SK-N-SH treated with all-trans-retinoic acid at 6 μM for 48 hours (cell line): ENCODE measurements around the gene CDK5.

ENCODE experiments used
- ATAC-seq: fragments of 200-7000 bp; cut with Tn5 transposase; 3 replicates; pipeline ENCODE4 v1.9.1; 2020; ENCODE audit warnings: mild to moderate bottlenecking, moderate library complexity
- ARNTL ChIP-seq: fragments of 450-650 bp; formaldehyde crosslinking; IDR thresholded peaks from 2 replicates; pipeline ENCODE4 v1.5.0; 2020; ENCODE audit warnings: low read depth, mild to moderate bottlenecking, moderate library complexity, borderline replicate concordance
- BACH2 ChIP-seq: fragments of 250-450 bp; sonication (Bioruptor Pico); IDR thresholded peaks from 2 replicates; pipeline ENCODE4 v1.9.0; 2021; ENCODE audit warnings: mild to moderate bottlenecking, borderline replicate concordance
- ESRRG ChIP-seq: fragments of 250-450 bp; sonication (Bioruptor Pico); IDR thresholded peaks from 2 replicates; pipeline ENCODE4 v1.6.1; 2021; ENCODE audit warnings: mild to moderate bottlenecking
- GLIS3 ChIP-seq: fragments of 250-450 bp; sonication (Bioruptor Pico); IDR thresholded peaks from 2 replicates; pipeline ENCODE4 v1.5.0; 2020; ENCODE audit warnings: mild to moderate bottlenecking, moderate library complexity
- ISL1 ChIP-seq: fragments of 250-450 bp; sonication (Bioruptor Pico); IDR thresholded peaks from 2 replicates; pipeline ENCODE4 v2.1.2; 2022; ENCODE audit warnings: mild to moderate bottlenecking, moderate library complexity
- OSR1 ChIP-seq: fragments of 250-450 bp; sonication (Bioruptor Pico); IDR thresholded peaks from 2 replicates; pipeline ENCODE4 v1.8.0; 2022; ENCODE audit warnings: moderate library complexity, mild to moderate bottlenecking, inconsistent platforms
- PPARA ChIP-seq: fragments of 250-450 bp; sonication (Bioruptor Pico); IDR thresholded peaks from 2 replicates; pipeline ENCODE4 v1.5.0; 2020; ENCODE audit warnings: mild to moderate bottlenecking, borderline replicate concordance
- RARB ChIP-seq: fragments of 250-450 bp; sonication (Bioruptor Pico); IDR thresholded peaks from 2 replicates; pipeline ENCODE4 v1.8.0; 2021; ENCODE audit warnings: mild to moderate bottlenecking, moderate library complexity
- TCF4 ChIP-seq: fragments of 250-450 bp; sonication (Bioruptor Pico); IDR thresholded peaks from 2 replicates; pipeline ENCODE4 v1.8.0; 2021; ENCODE audit warnings: mild to moderate bottlenecking, moderate library complexity, borderline replicate concordance
- TOX ChIP-seq: fragments of 250-450 bp; sonication (Bioruptor Pico); IDR thresholded peaks from 2 replicates; pipeline ENCODE4 v1.8.0; 2021; ENCODE audit warnings: mild to moderate bottlenecking, moderate library complexity, borderline replicate concordance
- ZC3H10 ChIP-seq: fragments of 250-450 bp; sonication (Bioruptor Pico); IDR thresholded peaks from 2 replicates; pipeline ENCODE4 v1.5.1; 2021; ENCODE audit warnings: mild to moderate bottlenecking, moderate library complexity
- ZFP3 ChIP-seq: fragments of 250-450 bp; sonication (Bioruptor Pico); IDR thresholded peaks from 2 replicates; pipeline ENCODE4 v1.5.0; 2020; ENCODE audit warnings: mild to moderate bottlenecking, moderate library complexity
- ZFP30 ChIP-seq: fragments of 450-650 bp; formaldehyde crosslinking; IDR thresholded peaks from 2 replicates; pipeline ENCODE4 v1.5.0; 2022; ENCODE audit warnings: mild to moderate bottlenecking, moderate library complexity
- ZNF565 ChIP-seq: fragments of 450-650 bp; formaldehyde crosslinking; conservative IDR thresholded peaks from 2 replicates; pipeline ENCODE4 v1.5.0; 2020; ENCODE audit warnings: low read depth, mild to moderate bottlenecking, moderate library complexity
- ZNF70 ChIP-seq: fragments of 450-650 bp; formaldehyde crosslinking; IDR thresholded peaks from 2 replicates; pipeline ENCODE4 v1.5.0; 2020; ENCODE audit warnings: mild to moderate bottlenecking, moderate library complexity
- ZNF8 ChIP-seq: fragments of 450-650 bp; formaldehyde crosslinking; IDR thresholded peaks from 2 replicates; pipeline ENCODE4 v1.5.0; 2020; ENCODE audit warnings: mild to moderate bottlenecking, moderate library complexity
- TF ChIP-seq, protein P1 (sequence below): fragments of 250-450 bp; sonication (Bioruptor Pico); IDR thresholded peaks from 2 replicates; pipeline ENCODE4 v1.8.0; 2020; ENCODE audit warnings: mild to moderate bottlenecking, moderate library complexity, borderline replicate concordance
- TF ChIP-seq, protein P2 (sequence below): fragments of 250-450 bp; sonication (Bioruptor Pico); IDR thresholded peaks from 2 replicates; pipeline ENCODE4 v1.8.0; 2021; ENCODE audit warnings: low read depth, mild to moderate bottlenecking, moderate library complexity, borderline replicate concordance
- TF ChIP-seq, protein P3 (sequence below): fragments of 250-450 bp; sonication (Bioruptor Pico); IDR thresholded peaks from 2 replicates; pipeline ENCODE4 v1.5.0; 2020; ENCODE audit warnings: mild to moderate bottlenecking, moderate library complexity
- TF ChIP-seq, protein P4 (sequence below): fragments of 250-450 bp; sonication (Bioruptor Pico); IDR thresholded peaks from 2 replicates; pipeline ENCODE4 v1.5.1; 2021; ENCODE audit warnings: mild to moderate bottlenecking, moderate library complexity
- TF ChIP-seq, protein P5 (sequence below): fragments of 250-450 bp; sonication (Bioruptor Pico); IDR thresholded peaks from 2 replicates; pipeline ENCODE4 v1.5.1; 2020; ENCODE audit warnings: low read depth, mild to moderate bottlenecking, moderate library complexity

Gene CDK5

DNA sequence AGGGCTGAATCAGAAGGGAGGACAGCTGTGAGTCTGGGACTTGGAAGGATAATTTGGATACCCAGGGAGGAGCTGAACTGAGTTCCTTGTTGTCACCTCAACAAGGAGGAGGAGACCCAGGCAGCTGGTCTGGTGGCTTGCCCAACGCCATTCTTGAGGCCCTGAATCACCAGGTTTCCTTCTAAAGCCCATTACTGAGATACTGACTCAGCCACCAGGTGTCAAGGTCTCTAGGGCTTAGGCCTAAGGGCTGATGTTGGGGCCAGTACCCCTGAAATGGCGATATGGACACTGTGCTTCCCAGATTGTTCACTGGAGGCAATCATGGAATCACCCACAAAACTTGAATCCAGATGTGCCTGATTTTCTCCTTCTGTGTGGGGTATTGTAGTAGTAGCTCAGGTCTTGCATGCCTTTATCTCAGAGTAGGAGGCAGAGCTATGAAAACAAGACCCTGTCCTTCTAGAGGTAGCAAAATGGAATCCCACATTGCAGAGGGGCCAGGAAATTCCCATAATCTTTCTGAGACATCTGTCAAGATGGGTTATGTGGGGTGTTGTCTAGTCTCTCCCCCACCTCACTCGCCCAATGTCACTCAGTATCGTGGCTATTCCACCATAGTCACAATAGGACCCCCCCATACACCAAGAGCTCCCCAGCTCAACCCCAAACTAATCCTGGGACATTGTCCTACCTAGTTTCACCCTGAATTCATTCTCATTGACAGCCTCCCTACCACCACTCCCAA, 31.6 kb downstream of the CDK5 start:
- no peak for TF ChIP-seq ZFP30 (CRISPR knock-in tag)
- TF ChIP-seq ZNF70 (CRISPR knock-in tag): no peak
- TF ChIP-seq, protein P1, sequence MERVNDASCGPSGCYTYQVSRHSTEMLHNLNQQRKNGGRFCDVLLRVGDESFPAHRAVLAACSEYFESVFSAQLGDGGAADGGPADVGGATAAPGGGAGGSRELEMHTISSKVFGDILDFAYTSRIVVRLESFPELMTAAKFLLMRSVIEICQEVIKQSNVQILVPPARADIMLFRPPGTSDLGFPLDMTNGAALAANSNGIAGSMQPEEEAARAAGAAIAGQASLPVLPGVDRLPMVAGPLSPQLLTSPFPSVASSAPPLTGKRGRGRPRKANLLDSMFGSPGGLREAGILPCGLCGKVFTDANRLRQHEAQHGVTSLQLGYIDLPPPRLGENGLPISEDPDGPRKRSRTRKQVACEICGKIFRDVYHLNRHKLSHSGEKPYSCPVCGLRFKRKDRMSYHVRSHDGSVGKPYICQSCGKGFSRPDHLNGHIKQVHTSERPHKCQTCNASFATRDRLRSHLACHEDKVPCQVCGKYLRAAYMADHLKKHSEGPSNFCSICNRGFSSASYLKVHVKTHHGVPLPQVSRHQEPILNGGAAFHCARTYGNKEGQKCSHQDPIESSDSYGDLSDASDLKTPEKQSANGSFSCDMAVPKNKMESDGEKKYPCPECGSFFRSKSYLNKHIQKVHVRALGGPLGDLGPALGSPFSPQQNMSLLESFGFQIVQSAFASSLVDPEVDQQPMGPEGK (CRISPR knock-in tag): no peak
- TF ChIP-seq ISL1: no peak
- no peak for TF ChIP-seq ESRRG (CRISPR knock-in tag)
- TF ChIP-seq ZC3H10 (CRISPR knock-in tag): no peak
- no peak for TF ChIP-seq TOX (CRISPR knock-in tag)
- no peak for ATAC-seq

DNA sequence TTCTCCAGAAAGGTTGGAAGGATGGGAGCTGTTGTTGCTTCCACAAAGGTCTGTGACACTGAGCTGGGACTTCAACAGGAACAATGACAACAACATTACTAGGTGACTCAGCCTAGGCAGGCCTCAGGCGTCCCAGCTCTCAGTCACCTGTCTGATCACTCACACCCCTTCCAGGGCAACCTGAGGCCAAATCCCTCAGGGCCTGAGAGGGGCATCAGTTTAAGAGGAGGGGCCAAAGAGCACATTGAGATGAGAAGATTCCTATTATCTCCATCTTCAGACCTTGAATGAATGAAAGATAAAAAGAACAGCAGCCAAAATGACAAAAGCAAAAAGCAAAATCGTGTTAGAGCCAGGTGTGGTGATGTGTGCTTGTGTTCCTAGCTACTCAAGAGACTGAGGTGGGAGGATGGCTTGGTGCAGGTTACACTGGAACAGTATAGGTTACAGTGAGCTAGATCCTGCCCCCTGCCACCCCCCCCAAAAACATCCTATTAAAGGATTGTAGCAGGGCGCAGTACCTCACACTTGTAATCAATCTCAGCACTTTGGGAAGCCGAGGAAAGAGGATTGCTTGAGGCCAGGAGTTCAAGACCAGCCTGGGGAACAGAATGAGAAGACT, 33.2 kb downstream of the CDK5 start, which contains the start of gene ATG9B:
ATG9B (minus strand) TSS at position 60 of the 622 bp plus-strand sequence. CDS start 71 bp downstream, outside the sequence.
- ATAC-seq: no peak
- TF ChIP-seq TOX (CRISPR knock-in tag): no peak
- TF ChIP-seq RARB (CRISPR knock-in tag): no peak
- TF ChIP-seq, protein P2, sequence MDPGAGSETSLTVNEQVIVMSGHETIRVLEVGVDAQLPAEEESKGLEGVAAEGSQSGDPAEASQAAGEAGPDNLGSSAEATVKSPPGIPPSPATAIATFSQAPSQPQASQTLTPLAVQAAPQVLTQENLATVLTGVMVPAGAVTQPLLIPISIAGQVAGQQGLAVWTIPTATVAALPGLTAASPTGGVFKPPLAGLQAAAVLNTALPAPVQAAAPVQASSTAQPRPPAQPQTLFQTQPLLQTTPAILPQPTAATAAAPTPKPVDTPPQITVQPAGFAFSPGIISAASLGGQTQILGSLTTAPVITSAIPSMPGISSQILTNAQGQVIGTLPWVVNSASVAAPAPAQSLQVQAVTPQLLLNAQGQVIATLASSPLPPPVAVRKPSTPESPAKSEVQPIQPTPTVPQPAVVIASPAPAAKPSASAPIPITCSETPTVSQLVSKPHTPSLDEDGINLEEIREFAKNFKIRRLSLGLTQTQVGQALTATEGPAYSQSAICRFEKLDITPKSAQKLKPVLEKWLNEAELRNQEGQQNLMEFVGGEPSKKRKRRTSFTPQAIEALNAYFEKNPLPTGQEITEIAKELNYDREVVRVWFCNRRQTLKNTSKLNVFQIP: no peak
- TF ChIP-seq BACH2 (CRISPR knock-in tag): no peak
- no peak for TF ChIP-seq GLIS3
- TF ChIP-seq TCF4 (CRISPR knock-in tag): no peak
- no peak for TF ChIP-seq ZFP3 (CRISPR knock-in tag)
- TF ChIP-seq, protein P1 (CRISPR knock-in tag): no peak
- no peak for TF ChIP-seq ZNF565 (CRISPR knock-in tag)
- TF ChIP-seq, protein P3, sequence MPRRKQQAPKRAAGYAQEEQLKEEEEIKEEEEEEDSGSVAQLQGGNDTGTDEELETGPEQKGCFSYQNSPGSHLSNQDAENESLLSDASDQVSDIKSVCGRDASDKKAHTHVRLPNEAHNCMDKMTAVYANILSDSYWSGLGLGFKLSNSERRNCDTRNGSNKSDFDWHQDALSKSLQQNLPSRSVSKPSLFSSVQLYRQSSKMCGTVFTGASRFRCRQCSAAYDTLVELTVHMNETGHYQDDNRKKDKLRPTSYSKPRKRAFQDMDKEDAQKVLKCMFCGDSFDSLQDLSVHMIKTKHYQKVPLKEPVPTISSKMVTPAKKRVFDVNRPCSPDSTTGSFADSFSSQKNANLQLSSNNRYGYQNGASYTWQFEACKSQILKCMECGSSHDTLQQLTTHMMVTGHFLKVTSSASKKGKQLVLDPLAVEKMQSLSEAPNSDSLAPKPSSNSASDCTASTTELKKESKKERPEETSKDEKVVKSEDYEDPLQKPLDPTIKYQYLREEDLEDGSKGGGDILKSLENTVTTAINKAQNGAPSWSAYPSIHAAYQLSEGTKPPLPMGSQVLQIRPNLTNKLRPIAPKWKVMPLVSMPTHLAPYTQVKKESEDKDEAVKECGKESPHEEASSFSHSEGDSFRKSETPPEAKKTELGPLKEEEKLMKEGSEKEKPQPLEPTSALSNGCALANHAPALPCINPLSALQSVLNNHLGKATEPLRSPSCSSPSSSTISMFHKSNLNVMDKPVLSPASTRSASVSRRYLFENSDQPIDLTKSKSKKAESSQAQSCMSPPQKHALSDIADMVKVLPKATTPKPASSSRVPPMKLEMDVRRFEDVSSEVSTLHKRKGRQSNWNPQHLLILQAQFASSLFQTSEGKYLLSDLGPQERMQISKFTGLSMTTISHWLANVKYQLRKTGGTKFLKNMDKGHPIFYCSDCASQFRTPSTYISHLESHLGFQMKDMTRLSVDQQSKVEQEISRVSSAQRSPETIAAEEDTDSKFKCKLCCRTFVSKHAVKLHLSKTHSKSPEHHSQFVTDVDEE (CRISPR knock-in tag): no peak

DNA sequence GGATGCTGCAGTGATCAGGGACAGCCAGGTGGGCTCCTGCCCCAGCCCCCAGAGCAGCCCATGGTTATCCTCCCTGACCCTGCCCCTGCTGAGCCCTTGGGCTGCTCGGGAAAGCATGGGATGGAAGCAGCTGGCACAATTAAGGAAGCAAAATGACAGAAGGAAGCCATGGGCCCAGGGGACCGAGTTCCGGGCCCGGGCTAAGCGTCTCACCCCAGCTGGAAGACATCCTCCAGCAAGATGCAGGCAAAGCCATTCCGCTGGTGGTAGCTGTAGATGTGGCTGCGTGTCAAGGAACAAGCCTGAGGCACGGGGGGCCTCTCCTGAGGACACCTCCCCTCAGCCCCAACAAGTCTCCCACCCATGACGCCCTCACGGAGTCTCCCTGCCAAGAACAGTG, 34.5 kb downstream of the CDK5 start:
- no peak for ATAC-seq
- TF ChIP-seq ZFP3 (CRISPR knock-in tag) (no peak), PPARA (CRISPR knock-in tag) (no peak), ESRRG (CRISPR knock-in tag) (no peak), TCF4 (CRISPR knock-in tag) (no peak), ZNF8 (CRISPR knock-in tag) (no peak), TOX (CRISPR knock-in tag) (no peak), RARB (CRISPR knock-in tag) (no peak), OSR1 (no peak), ARNTL (CRISPR knock-in tag) (no peak)
- TF ChIP-seq, protein P1 (CRISPR knock-in tag): no peak
- TF ChIP-seq, protein P2: no peak
- TF ChIP-seq, protein P4, sequence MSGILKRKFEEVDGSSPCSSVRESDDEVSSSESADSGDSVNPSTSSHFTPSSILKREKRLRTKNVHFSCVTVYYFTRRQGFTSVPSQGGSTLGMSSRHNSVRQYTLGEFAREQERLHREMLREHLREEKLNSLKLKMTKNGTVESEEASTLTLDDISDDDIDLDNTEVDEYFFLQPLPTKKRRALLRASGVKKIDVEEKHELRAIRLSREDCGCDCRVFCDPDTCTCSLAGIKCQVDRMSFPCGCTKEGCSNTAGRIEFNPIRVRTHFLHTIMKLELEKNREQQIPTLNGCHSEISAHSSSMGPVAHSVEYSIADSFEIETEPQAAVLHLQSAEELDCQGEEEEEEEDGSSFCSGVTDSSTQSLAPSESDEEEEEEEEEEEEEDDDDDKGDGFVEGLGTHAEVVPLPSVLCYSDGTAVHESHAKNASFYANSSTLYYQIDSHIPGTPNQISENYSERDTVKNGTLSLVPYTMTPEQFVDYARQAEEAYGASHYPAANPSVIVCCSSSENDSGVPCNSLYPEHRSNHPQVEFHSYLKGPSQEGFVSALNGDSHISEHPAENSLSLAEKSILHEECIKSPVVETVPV (CRISPR knock-in tag): no peak
- TF ChIP-seq, protein P5, sequence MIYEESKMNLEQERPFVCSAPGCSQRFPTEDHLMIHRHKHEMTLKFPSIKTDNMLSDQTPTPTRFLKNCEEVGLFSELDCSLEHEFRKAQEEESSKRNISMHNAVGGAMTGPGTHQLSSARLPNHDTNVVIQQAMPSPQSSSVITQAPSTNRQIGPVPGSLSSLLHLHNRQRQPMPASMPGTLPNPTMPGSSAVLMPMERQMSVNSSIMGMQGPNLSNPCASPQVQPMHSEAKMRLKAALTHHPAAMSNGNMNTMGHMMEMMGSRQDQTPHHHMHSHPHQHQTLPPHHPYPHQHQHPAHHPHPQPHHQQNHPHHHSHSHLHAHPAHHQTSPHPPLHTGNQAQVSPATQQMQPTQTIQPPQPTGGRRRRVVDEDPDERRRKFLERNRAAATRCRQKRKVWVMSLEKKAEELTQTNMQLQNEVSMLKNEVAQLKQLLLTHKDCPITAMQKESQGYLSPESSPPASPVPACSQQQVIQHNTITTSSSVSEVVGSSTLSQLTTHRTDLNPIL (CRISPR knock-in tag): no peak
